Lower lobe of right lung (tissue), 2 donors: ENCODE results near the gene HOXB9. TPM values are rescaled to one million over a fixed set of nuclear protein-coding genes. Genes with fewer than 3 reads are reported as not detected.
A peak's percentile ranks its signal among the peaks of the same experiment; 100 is the strongest.

Source experiments
- ATAC-seq, 2 donors: fragments of 200-7000 bp; cut with Tn5 transposase; one replicate each; pipeline ENCODE4 v1.9.1; 2020 to 2022; ENCODE audit warnings: mild to moderate bottlenecking in 2 of 2, moderate library complexity in 2 of 2
- DNase-seq: peaks from one replicate; pipeline ENCODE4 v3.0.0-alpha.2; 2020
- H3K27ac ChIP-seq: fragments of 200-600 bp; one replicate; pipeline ENCODE4 v1.8.0; 2022
- H3K27me3 ChIP-seq: fragments of 200-600 bp; one replicate; pipeline ENCODE4 v1.8.0; 2022; ENCODE audit warnings: low read depth
- H3K36me3 ChIP-seq: fragments of 200-600 bp; one replicate; pipeline ENCODE4 v1.8.0; 2022; ENCODE audit warnings: mild to moderate bottlenecking
- H3K4me1 ChIP-seq: fragments of 200-600 bp; one replicate; pipeline ENCODE4 v1.8.0; 2022
- H3K4me3 ChIP-seq: fragments of 200-600 bp; one replicate; pipeline ENCODE4 v1.8.0; 2022; ENCODE audit warnings: mild to moderate bottlenecking
- H3K9me3 ChIP-seq: fragments of 200-600 bp; one replicate; pipeline ENCODE4 v1.8.0; 2022
- intact Hi-C: fragments of 100-400 bp; cut with DNase I; formaldehyde crosslinking; loops from one replicate; pipeline ENCODE4 v1.11.0; 2022
- total RNA-seq: library from RNA; stranded (reverse); fragmentation: NEBNext Ultra II Directional; extraction: Animal tissue kit (Norgen Biotek cat#: 25700); gene quantifications from one replicate; pipeline ENCODE4 v1.2.1, GENCODE V29; 2021
- TF ChIP-seq, protein P1 (sequence below): fragments of 200-600 bp; IDR thresholded peaks from one replicate; pipeline ENCODE4 v1.8.0; 2022; ENCODE audit warnings: antibody characterized with exemption, mild to moderate bottlenecking
- donor health status: DM: no; HTN: yes; CAD: no; lungs with severe emphysema.

HOXB9 gene
- total RNA-seq, 1 donor from 2014 or later: not detected

DNA sequence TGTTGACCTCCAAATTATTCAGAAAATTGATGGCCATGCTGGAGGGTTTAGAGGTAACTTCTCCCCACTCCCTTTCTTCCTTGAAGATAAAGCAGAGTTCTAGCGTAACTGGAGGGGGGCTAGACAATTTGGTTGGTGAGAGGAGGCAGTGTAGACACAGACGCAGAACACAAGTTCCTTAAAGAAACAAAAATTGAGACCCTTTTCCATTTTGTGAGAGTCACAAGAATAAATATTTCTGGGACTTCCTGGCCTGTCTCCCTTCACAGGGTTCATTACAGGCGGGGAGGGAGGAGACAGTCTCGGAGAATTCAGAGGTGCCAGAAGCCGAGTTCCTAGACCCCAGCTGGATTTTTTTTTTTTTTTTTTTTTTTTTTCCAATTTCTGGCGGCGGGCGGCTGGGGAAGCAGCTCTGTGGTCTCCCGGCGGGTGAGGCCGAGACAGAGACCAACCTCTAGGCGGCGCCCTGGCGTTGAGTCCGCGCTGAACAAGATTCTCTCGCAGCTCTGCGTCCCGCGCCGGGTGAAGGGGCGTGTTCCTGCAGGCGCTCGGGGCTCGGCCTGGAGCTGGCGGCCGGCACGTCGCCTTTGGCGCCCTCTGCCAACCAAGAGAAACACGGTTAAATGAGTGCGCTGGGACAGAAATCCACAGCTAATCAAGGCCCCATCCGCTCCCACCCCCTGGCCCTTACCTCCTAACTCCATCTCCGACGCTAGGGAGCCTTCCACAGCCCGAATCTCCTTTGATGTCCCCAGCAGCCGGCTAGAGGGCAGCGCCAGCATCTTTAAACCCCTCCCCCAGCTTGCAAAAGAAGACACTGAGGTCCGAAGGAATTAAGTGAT lies 10.2 kb upstream of the HOXB9 start:
- intact Hi-C loops: no loop called here
- H3K27ac ChIP-seq: no peak overlapping the region
- H3K4me1 ChIP-seq: peaks cover 5% of the 10 kb centered on the region
- H3K9me3 ChIP-seq: no peaks in the 10 kb centered on the region
- DNase-seq: peak; percentile 70
- no peak overlapping the region for H3K4me3 ChIP-seq
- TF ChIP-seq, protein P1, sequence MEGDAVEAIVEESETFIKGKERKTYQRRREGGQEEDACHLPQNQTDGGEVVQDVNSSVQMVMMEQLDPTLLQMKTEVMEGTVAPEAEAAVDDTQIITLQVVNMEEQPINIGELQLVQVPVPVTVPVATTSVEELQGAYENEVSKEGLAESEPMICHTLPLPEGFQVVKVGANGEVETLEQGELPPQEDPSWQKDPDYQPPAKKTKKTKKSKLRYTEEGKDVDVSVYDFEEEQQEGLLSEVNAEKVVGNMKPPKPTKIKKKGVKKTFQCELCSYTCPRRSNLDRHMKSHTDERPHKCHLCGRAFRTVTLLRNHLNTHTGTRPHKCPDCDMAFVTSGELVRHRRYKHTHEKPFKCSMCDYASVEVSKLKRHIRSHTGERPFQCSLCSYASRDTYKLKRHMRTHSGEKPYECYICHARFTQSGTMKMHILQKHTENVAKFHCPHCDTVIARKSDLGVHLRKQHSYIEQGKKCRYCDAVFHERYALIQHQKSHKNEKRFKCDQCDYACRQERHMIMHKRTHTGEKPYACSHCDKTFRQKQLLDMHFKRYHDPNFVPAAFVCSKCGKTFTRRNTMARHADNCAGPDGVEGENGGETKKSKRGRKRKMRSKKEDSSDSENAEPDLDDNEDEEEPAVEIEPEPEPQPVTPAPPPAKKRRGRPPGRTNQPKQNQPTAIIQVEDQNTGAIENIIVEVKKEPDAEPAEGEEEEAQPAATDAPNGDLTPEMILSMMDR: peak; percentile 56
- peak; percentile 67 to 69 for ATAC-seq
- H3K36me3 ChIP-seq: no peaks in the 10 kb centered on the region
- H3K27me3 ChIP-seq: peaks cover 100% of the 10 kb centered on the region

DNA sequence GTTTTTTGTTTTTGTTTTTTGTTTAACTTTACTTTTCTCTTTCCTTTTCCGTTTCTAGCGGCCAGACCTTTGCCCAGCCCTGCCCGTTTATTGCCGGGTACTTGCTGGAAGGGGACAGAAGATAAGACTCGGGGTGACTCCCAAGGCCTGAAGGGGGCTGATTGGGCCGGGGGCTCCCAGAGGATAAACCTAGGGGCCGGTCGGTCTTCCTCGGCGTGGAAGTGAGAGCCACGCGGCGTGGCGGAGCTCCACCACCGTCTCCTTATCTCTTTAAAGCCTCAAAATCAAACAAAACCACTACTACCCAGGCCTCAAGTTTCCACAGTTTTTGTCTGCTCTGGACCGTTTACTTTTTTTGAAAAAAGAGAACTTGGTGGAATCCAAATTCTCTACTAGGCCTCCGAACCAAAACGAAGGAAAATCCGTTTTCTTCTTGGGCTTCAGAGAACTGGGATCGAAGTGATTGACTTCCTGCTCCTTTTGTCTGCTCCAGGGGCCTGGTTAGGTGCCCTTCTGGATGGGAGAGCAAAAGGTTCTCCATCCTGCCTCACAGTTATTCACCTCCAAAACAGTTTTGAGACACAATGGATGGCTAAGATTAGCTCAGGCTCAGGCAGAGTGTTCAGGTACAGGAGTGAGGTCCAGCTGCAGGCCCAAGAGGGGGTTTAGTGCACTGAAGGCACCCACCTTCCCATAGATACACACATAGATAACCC lies 8.5 kb upstream of the HOXB9 start:
- H3K9me3 ChIP-seq: no peaks in the 10 kb centered on the region
- no peaks in the 10 kb centered on the region for H3K36me3 ChIP-seq
- H3K27me3 ChIP-seq: peaks cover 100% of the 10 kb centered on the region
- peaks cover 5% of the 10 kb centered on the region for H3K4me1 ChIP-seq
- no peak for ATAC-seq
- no peak overlapping the region for H3K27ac ChIP-seq
- DNase-seq: no peak
- TF ChIP-seq, protein P1: no peak
- intact Hi-C loops: no loop called here
- H3K4me3 ChIP-seq: no peak overlapping the region

DNA sequence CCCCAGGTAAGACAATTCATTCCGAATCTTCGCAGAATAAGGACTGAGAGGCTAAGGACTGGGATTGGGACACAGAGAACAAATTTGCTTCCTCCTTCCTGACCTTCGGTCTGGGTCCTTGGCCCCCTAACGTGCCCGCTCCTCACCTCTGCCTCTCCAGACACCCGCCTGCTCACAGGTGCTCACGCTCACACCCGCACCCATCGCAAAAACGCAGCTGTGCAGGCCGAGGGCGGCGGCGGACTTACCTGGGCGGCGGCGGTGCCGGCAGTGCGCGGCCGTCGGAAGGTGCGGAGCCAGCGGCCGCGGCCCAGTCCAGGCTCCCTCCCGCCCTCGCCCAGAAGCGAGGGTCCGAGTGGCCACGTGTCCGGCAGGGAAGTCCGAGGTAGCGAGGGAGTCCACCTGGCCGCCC lies 7.1 kb upstream of the HOXB9 start:
- Histone ChIP-seq H3K9me3 (no peaks in the 10 kb centered on the region), H3K27ac (no peak overlapping the region), H3K36me3 (no peaks in the 10 kb centered on the region), H3K27me3 (peaks cover 100% of the 10 kb centered on the region), H3K4me3 (no peak overlapping the region), H3K4me1 (peaks cover 5% of the 10 kb centered on the region)
- intact Hi-C loops: no loop called here
- TF ChIP-seq, protein P1: no peak
- DNase-seq (no peak), ATAC-seq (no peak)

DNA sequence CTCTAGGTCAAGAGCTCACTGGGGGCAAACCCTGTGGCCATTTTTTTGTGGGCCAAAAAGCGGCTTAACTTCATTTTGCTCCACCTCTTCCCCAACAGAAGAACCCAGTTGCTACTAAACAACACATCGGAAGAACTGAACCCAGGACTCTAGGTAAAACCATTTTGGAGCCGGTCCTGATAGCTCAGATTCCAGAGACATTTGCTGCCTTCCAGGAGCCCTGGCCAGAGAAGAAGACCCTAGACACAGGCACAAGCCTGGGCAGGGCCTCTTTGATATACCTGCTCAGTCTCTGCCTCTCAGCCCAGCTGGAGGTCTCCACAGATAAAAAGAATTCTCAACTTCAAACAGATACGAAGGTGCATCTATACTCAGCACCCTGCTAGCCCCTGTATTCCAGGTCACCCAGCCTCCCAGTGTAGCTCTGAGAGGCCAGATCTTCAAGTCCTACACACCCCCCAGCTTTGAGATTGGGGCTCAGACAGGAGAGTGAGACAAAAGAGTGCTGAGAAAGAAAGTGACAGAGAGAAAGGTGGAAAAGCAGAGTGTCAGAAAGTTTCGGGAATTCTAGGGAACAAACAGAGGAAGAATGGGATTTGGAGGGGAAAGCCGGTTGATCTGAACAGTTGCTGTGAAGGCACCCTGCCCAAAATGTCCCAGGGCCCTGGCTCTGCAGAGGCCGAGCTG lies 6.6 kb upstream of the HOXB9 start:
- H3K27me3 ChIP-seq: peaks cover 100% of the 10 kb centered on the region

More for the DNA sequence above, 6.6 kb upstream of the HOXB9 start:
- ATAC-seq (no peak), DNase-seq (no peak)
- peaks cover 5% of the 10 kb centered on the region for H3K4me1 ChIP-seq
- no peaks in the 10 kb centered on the region for H3K36me3 ChIP-seq
- H3K27ac ChIP-seq: no peak overlapping the region
- TF ChIP-seq, protein P1: no peak
- intact Hi-C loops: no loop called here
- H3K9me3 ChIP-seq: no peaks in the 10 kb centered on the region
- H3K4me3 ChIP-seq: no peak overlapping the region
